GM10248 (cell line): ENCODE results near the gene WDR41.

ENCODE experiments used
- CTCF ChIA-PET: fragments of 300-600 bp; sonication (Branson Sonifier 250); formaldehyde crosslinking; extraction: SDS; loops from one replicate; lab custom pipeline; 2021; ENCODE audit warnings: antibody characterized with exemption; lab: Yijun Ruan, JAX
- POLR2A ChIA-PET: fragments of 350-650 bp; sonication (Branson Sonifier 250); formaldehyde crosslinking; extraction: SDS; loops from one replicate; lab custom pipeline; 2020; ENCODE audit warnings: antibody characterized with exemption; lab: Yijun Ruan, JAX
- DNase-seq: peaks from one replicate; pipeline ENCODE4 v3.0.0; 2012; ENCODE audit errors: extremely low spot score
- TF ChIP-seq, protein P1 (sequence below): IDR thresholded peaks from 2 replicates; pipeline ENCODE4 v1.5.1; 2012; ENCODE audit warnings: mild to moderate bottlenecking, low read depth; ENCODE audit errors: extremely low read depth, missing control alignments, control extremely low read depth

Gene WDR41

DNA sequence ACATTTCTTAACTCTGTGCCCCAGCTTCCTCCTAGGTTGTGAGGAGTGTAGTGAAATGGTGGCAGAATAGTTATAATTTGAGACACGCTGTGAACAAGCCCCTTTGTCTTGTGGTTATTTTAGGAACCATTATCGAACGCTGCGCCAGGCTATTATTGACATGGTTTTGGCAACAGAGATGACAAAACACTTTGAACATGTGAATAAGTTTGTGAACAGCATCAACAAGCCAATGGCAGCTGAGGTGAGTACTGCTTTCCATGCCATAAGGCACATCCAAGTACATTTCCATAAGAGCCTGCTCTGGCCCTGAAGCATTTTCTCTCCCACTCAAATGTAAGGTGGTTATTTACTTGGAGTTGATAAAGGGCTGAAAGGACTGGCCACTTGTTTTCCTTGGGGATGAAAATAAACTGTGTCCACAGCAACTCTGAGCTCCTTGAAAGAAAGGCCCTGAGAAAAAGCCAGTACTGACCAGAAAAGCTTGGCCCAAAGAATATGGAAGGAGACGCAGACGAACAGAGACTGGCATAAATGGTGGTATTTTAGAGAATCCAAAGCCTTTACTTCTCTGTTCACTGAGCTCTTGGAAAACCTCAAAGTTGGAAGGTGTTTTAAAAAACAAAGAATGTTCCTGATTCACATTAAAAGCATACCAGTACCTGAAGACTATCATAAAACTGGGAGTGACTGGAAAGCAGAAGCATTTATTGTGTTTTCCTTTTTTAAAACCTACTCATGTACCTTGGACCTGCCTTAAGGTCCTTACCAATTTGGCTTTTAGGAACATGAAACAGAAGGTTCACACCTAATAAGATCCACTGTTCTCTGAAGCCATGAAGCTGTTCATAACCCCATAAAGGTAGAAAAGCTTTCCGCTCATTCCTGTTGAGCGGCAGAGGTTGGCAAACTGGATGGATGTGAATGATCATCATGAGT is 72.2 kb downstream of the WDR41 start:
- POLR2A ChIA-PET, result no interaction called here
- CTCF ChIA-PET, result interaction anchor here (1.0 to 1.4 kb wide), 2 partner anchors 17 to 22 kb away, joined by 3 read pairs; no protein-coding TSS in a partner anchor
- no peak for DNase-seq
- TF ChIP-seq, protein P1, sequence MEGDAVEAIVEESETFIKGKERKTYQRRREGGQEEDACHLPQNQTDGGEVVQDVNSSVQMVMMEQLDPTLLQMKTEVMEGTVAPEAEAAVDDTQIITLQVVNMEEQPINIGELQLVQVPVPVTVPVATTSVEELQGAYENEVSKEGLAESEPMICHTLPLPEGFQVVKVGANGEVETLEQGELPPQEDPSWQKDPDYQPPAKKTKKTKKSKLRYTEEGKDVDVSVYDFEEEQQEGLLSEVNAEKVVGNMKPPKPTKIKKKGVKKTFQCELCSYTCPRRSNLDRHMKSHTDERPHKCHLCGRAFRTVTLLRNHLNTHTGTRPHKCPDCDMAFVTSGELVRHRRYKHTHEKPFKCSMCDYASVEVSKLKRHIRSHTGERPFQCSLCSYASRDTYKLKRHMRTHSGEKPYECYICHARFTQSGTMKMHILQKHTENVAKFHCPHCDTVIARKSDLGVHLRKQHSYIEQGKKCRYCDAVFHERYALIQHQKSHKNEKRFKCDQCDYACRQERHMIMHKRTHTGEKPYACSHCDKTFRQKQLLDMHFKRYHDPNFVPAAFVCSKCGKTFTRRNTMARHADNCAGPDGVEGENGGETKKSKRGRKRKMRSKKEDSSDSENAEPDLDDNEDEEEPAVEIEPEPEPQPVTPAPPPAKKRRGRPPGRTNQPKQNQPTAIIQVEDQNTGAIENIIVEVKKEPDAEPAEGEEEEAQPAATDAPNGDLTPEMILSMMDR, result no peak

DNA sequence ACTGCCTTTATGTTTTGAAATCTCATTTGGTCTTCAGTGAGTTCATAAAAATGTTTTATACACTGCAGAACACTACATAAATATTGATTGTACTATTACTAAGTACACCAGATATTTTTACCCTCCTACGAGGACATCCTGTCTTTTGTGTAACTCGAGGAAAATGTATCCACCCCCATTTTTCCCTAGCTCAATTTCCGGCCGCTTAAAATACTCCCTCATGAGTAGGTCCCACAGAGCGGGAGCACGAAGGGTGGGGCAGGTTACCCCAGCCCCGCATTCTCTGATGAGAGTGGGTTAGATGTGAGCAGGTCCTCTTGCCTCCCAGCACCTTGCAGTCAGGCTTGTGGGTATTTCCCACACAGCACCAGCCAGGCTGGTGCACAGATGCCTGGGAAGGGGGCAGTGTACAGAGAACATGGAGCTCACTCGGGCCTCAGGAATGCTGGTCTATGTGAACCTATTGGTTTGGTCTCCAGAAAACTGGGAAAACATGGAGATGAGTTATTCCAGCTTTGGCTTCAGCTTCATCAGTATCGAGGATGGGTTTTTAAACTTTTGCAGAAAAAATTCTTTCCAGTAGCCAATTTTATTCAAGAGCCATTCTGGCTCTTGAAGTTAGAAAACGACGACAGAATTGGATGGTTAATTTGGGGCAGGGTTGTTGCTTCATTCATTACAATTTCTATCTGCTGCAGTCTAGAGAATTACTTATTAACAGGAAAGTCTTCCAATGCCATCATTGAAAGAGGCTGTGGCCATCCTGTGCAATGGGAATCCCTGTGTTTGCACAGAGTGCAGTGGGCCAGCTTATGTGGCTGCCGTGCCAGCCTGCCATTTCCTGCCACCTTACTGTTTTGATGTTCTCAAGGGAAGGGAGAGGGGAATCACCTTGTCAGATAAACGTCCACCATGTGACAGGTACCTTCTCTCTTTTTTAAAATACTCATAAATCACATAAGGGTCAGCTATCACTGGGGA is 73.2 kb downstream of the WDR41 start:
- no peak for DNase-seq
- CTCF ChIA-PET, result interaction anchor here (0.7 to 3.4 kb wide), 2 partner anchors 8 to 13 kb away, joined by 3 to 18 read pairs; no protein-coding TSS in a partner anchor
- TF ChIP-seq, protein P1, result no peak
- POLR2A ChIA-PET, result no interaction called here

DNA sequence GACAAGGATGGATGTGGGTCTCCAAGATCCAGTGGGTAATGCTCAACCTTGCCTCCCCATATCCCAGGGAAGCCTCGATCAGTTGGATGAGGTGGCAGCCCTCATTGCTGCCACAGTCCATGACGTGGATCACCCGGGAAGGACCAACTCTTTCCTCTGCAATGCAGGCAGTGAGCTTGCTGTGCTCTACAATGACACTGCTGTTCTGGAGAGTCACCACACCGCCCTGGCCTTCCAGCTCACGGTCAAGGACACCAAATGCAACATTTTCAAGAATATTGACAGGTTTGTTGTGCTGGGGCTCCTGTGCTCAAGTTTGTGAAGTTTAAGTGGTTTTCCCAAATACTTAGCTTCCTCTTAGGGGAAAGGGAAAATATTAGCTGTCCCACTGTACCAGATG is 74.0 kb downstream of the WDR41 start:
- DNase-seq, result no peak
- POLR2A ChIA-PET, result no interaction called here
- CTCF ChIA-PET, result interaction anchor here (0.7 to 3.4 kb wide), 2 partner anchors 9 to 12 kb away, joined by 3 to 18 read pairs; no protein-coding TSS in a partner anchor
- TF ChIP-seq, protein P1, result no peak

DNA sequence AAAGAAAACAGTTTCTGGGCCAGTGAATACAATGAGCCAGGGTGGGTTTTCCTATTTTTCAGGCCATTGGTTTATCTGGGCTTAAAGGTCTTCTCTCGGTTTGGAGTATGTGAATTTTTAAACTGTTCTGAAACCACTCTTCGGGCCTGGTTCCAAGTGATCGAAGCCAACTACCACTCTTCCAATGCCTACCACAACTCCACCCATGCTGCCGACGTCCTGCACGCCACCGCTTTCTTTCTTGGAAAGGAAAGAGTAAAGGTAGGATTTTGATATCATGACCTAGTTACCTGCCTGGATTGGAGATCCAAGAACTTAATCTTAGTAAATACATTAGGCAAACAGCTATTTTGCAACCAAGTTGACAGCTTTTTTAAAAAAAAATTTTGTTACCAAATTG is 79.1 kb downstream of the WDR41 start:
- CTCF ChIA-PET, result no interaction called here
- no peak for DNase-seq
- POLR2A ChIA-PET, result no interaction called here
- TF ChIP-seq, protein P1, result no peak

DNA sequence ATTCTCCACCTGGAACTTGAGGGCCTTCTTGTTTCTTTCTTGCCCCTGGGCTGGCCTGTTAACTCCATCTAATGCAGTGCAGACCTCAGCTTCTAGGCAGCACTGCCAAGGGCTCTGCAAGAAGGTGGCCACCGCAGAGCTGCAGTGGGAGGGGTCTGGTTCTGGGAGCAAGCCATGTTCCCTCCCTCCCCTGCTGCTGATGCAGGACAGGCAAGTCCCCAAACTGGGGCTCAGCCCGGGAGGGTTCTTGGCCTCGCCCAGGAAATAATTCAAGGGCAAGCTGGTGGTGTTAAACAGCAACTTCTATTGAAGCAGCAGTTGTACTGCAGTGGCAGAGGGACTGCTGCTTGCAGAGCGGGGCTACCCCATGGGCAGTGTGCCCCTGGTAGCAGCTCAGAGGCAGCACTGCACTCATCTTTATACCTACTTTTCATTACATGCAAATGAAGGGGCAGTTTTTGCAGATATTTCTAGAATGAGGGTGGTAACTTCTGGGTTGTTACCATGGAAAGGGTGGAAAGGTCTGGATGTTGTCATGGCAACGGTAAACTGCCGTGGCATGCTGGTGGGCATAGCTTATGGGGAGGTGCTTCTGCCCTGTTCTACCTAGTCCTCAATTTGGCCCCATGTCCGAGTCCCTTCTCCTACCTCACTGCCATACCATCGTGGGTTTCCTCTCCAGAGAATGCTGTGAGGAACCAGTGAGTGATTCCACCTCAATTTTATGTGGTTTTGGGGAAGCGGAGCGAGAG is 82.1 kb downstream of the WDR41 start:
- CTCF ChIA-PET, result no interaction called here
- no peak for DNase-seq
- POLR2A ChIA-PET, result no interaction called here
- TF ChIP-seq, protein P1, result no peak

DNA sequence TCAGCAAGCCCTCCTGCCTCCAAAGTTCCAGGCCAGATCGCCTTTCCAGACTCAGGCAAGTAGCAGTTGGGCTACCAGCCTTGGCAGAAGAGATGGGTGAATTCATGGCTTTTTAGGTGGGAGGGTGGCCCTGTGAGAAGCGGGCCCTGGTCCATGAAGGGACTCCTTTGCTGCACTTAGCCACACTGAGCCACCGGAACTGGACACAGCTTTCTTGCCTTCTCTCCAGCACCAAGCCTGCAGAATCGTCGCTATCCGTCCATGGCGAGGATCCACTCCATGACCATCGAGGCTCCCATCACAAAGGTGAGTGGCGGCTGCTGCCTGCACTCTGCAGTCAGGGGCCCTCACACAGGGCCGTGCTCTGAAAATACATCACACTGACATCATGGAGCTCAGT is 85.0 kb downstream of the WDR41 start:
- ChIA-PET POLR2A (no interaction called here), CTCF (interaction anchor here (1.2 to 5.0 kb wide), 3 partner anchors 10 to 16 kb away, joined by 3 to 18 read pairs (median 4); no protein-coding TSS in a partner anchor)
- TF ChIP-seq, protein P1, result no peak
- DNase-seq, result no peak
